Measurements from ENCODE around the gene TRIM45. TPM values are rescaled to one million over a fixed set of nuclear protein-coding genes. Genes with fewer than 3 reads are reported as not detected.
A peak's percentile ranks its signal among the peaks of the same experiment; 100 is the strongest.

Gene TRIM45
- total RNA-seq, 1 donor from 2014 or later: 2.1 TPM

GRCh38 chr1:117067533-117068370 is 53.8 kb downstream of the TRIM45 start:
- no peak overlapping the region for H3K27ac ChIP-seq
- intact Hi-C loops (cut with DNase I): no loop called here
- H3K36me3 ChIP-seq: no peaks in the 10 kb centered on the region
- no peak overlapping the region for H3K4me3 ChIP-seq
- DNase-seq (no peak), ATAC-seq (peak; percentile 93 to 95)
- no peaks in the 10 kb centered on the region for H3K9me3 ChIP-seq
- no peaks in the 10 kb centered on the region for H3K4me1 ChIP-seq
- no peaks in the 10 kb centered on the region for H3K27me3 ChIP-seq (ENCODE audit: low read depth)
- TF ChIP-seq CTCF (IDR thresholded peaks at IDR 0.05): peak; percentile 75

GRCh38 chr1:117066367-117066766 is 55.2 kb downstream of the TRIM45 start:
- TF ChIP-seq CTCF (IDR thresholded peaks at IDR 0.05): no peak
- ATAC-seq (no peak), DNase-seq (no peak)
- Histone ChIP-seq H3K27ac (no peak overlapping the region), H3K36me3 (no peaks in the 10 kb centered on the region), H3K4me1 (no peaks in the 10 kb centered on the region), H3K9me3 (no peaks in the 10 kb centered on the region), H3K4me3 (no peak overlapping the region), H3K27me3 (ENCODE audit: low read depth) (no peaks in the 10 kb centered on the region)
- intact Hi-C loops (cut with DNase I): no loop called here

GRCh38 chr1:117061986-117062415 is 59.5 kb downstream of the TRIM45 start:
- no peaks in the 10 kb centered on the region for H3K36me3 ChIP-seq

More at GRCh38 chr1:117061986-117062415, 59.5 kb downstream of the TRIM45 start:
- no peaks in the 10 kb centered on the region for H3K9me3 ChIP-seq
- no peaks in the 10 kb centered on the region for H3K27me3 ChIP-seq (ENCODE audit: low read depth)
- ATAC-seq (no peak), DNase-seq (no peak)
- H3K4me3 ChIP-seq: no peak overlapping the region
- H3K4me1 ChIP-seq: peaks cover 16% of the 10 kb centered on the region
- intact Hi-C loops (cut with DNase I): no loop called here
- no peak for TF ChIP-seq CTCF (IDR thresholded peaks at IDR 0.05)
- H3K27ac ChIP-seq: no peak overlapping the region

Small RNAs within 50 kb of the gene (microRNA-seq; reads per million reads assigned to microRNA genes)
- 4.5 reads per million for gene MIR942 (ENCODE audit: borderline number of aligned reads)

Other genes starting within 250 kb of the TRIM45 start
- gene PTGFRN, start 211.8 kb downstream of the TRIM45 start, total RNA-seq: 31.1 TPM
- 105 TPM for gene CD101, start 120.0 kb downstream of the TRIM45 start, total RNA-seq
- 18.0 TPM for gene TTF2, start 61.4 kb downstream of the TRIM45 start, total RNA-seq
- 0.77 TPM for gene VTCN1, start 89.2 kb upstream of the TRIM45 start, total RNA-seq
- gene MAN1A2, start 245.7 kb upstream of the TRIM45 start, total RNA-seq: 39.6 TPM